Measurements from ENCODE around the gene ABT1.

DNA sequence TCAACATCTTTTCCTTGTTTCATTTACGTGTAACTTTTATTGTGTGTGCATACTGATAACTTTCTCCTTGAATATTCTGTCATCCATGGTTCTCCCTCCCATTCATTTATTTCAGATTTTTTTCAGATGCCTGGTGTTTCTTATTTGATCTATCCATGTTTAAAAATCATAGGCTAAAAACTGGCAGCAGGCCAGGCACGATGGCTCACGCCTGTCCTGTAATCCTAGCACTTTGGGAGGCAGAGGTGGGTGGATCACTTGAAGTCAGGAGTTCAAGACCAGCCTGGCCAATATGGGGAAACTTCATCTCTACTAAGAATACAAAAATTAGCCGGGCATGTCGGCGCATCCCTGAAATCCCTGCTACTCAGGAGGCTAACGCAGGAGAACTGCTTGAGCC lies 31.1 kb downstream of the ABT1 start:
- TF ChIP-seq, protein P1, sequence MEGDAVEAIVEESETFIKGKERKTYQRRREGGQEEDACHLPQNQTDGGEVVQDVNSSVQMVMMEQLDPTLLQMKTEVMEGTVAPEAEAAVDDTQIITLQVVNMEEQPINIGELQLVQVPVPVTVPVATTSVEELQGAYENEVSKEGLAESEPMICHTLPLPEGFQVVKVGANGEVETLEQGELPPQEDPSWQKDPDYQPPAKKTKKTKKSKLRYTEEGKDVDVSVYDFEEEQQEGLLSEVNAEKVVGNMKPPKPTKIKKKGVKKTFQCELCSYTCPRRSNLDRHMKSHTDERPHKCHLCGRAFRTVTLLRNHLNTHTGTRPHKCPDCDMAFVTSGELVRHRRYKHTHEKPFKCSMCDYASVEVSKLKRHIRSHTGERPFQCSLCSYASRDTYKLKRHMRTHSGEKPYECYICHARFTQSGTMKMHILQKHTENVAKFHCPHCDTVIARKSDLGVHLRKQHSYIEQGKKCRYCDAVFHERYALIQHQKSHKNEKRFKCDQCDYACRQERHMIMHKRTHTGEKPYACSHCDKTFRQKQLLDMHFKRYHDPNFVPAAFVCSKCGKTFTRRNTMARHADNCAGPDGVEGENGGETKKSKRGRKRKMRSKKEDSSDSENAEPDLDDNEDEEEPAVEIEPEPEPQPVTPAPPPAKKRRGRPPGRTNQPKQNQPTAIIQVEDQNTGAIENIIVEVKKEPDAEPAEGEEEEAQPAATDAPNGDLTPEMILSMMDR (IDR thresholded peaks at IDR 0.05): no peak
- TF ChIP-seq POLR2AphosphoS5 (IDR thresholded peaks at IDR 0.05) (no peak), EP300 (IDR thresholded peaks at IDR 0.05) (no peak), POLR2A (IDR thresholded peaks at IDR 0.05) (no peak)

Data from suprapubic skin (tissue), 4 donors.